ENCODE measurements around the gene MORN5.

Gene MORN5

GRCh38 chr9:122206118-122207046 is 46.7 kb downstream of the MORN5 start:
- Histone ChIP-seq H3K27me3 (ENCODE audit: insufficient read depth, low read depth) (no peaks in the 10 kb centered on the region), H4K20me1 (ENCODE audit: insufficient read depth) (no peaks in the 10 kb centered on the region), H3K27ac (no peak overlapping the region), H2AFZ (ENCODE audit: low read depth) (no peak overlapping the region), H3K9ac (no peak overlapping the region), H3K4me1 (ENCODE audit: low read depth, poor library complexity, severe bottlenecking) (no peaks in the 10 kb centered on the region), H3K79me2 (ENCODE audit: insufficient read depth, low read depth) (no peaks in the 10 kb centered on the region), H3K4me2 (no peak overlapping the region), H3K4me3 (IDR thresholded peaks at IDR 0.05; ENCODE audit: insufficient read depth, low read depth, low read length) (no peak overlapping the region), H3K36me3 (ENCODE audit: insufficient read depth) (no peaks in the 10 kb centered on the region)
- TF ChIP-seq CTCF (conservative IDR thresholded peaks at IDR 0.05; ENCODE audit: low read depth, low read length), result no peak

- no peak overlapping the region for H3K27ac ChIP-seq
- no peaks in the 10 kb centered on the region for H3K36me3 ChIP-seq (ENCODE audit: insufficient read depth)
- no peak for TF ChIP-seq CTCF (conservative IDR thresholded peaks at IDR 0.05; ENCODE audit: low read depth, low read length)
- no peaks in the 10 kb centered on the region for H3K4me1 ChIP-seq (ENCODE audit: low read depth, poor library complexity, severe bottlenecking)
- no peak overlapping the region for H3K9ac ChIP-seq
- no peak overlapping the region for H2AFZ ChIP-seq (ENCODE audit: low read depth)
- no peaks in the 10 kb centered on the region for H3K79me2 ChIP-seq (ENCODE audit: insufficient read depth, low read depth)
- no peak overlapping the region for H3K4me2 ChIP-seq
- no peaks in the 10 kb centered on the region for H4K20me1 ChIP-seq (ENCODE audit: insufficient read depth)
- H3K27me3 ChIP-seq (ENCODE audit: insufficient read depth, low read depth), result no peaks in the 10 kb centered on the region
- H3K4me3 ChIP-seq (IDR thresholded peaks at IDR 0.05; ENCODE audit: insufficient read depth, low read depth, low read length), result no peak overlapping the region
Observed at GRCh38 chr9:122207096-122207495, 47.4 kb downstream of the MORN5 start.

GRCh38 chr9:122209451-122209850 is 49.7 kb downstream of the MORN5 start:
- H3K27ac ChIP-seq, result no peak overlapping the region
- no peak for TF ChIP-seq CTCF (conservative IDR thresholded peaks at IDR 0.05; ENCODE audit: low read depth, low read length)
- H2AFZ ChIP-seq (ENCODE audit: low read depth), result no peak overlapping the region
- no peak overlapping the region for H3K9ac ChIP-seq
- no peaks in the 10 kb centered on the region for H3K36me3 ChIP-seq (ENCODE audit: insufficient read depth)
- no peak overlapping the region for H3K4me3 ChIP-seq (IDR thresholded peaks at IDR 0.05; ENCODE audit: insufficient read depth, low read depth, low read length)
- no peaks in the 10 kb centered on the region for H3K4me1 ChIP-seq (ENCODE audit: low read depth, poor library complexity, severe bottlenecking)
- H3K79me2 ChIP-seq (ENCODE audit: insufficient read depth, low read depth), result no peaks in the 10 kb centered on the region
- H3K27me3 ChIP-seq (ENCODE audit: insufficient read depth, low read depth), result no peaks in the 10 kb centered on the region
- H4K20me1 ChIP-seq (ENCODE audit: insufficient read depth), result no peaks in the 10 kb centered on the region
- no peak overlapping the region for H3K4me2 ChIP-seq

GRCh38 chr9:122212473-122213004 is 52.8 kb downstream of the MORN5 start:
- no peak overlapping the region for H3K27ac ChIP-seq
- no peak overlapping the region for H3K9ac ChIP-seq
- no peak overlapping the region for H3K4me3 ChIP-seq (IDR thresholded peaks at IDR 0.05; ENCODE audit: insufficient read depth, low read depth, low read length)
- no peaks in the 10 kb centered on the region for H3K27me3 ChIP-seq (ENCODE audit: insufficient read depth, low read depth)
- no peaks in the 10 kb centered on the region for H3K4me1 ChIP-seq (ENCODE audit: low read depth, poor library complexity, severe bottlenecking)
- TF ChIP-seq CTCF (conservative IDR thresholded peaks at IDR 0.05; ENCODE audit: low read depth, low read length), result no peak
- no peaks in the 10 kb centered on the region for H4K20me1 ChIP-seq (ENCODE audit: insufficient read depth)
- no peak overlapping the region for H3K4me2 ChIP-seq
- no peaks in the 10 kb centered on the region for H3K79me2 ChIP-seq (ENCODE audit: insufficient read depth, low read depth)
- no peaks in the 10 kb centered on the region for H3K36me3 ChIP-seq (ENCODE audit: insufficient read depth)
- H2AFZ ChIP-seq (ENCODE audit: low read depth), result no peak overlapping the region

Data from KMS-11 (cell line).